ENCODE measurements around the gene SHOC1. TPM values are rescaled to one million over a fixed set of nuclear protein-coding genes. Genes with fewer than 3 reads are reported as not detected.

The SHOC1 gene
- total RNA-seq, 1 donor from 2014 or later = not detected

DNA sequence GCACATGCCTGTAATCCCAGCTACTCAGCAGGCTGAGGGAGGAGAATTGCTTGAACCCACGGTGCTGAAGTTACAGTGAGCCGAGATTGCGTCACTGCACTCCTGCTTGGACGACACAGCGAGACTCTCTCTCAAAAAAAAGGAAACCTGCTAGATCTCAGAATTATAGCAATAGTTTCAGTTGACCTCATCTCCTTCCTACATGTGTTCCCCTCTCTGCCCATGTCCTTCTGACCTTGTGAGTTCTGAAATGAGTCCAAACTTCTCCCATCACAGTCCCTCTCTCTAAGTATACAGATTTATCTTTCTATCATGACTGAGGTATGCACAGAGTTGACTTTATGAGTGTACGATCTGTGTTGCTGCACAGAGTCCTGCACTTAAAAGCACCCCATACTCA is 44.6 kb upstream of the SHOC1 start:
- H3K4me1 Mint-ChIP-seq = peaks cover 12% of the 10 kb centered on the region
- no peaks in the 10 kb centered on the region for H3K9me3 Mint-ChIP-seq
- H3K27ac Mint-ChIP-seq = peak overlapping the region; percentile 36
- no peaks in the 10 kb centered on the region for H3K36me3 Mint-ChIP-seq
- H3K27me3 Mint-ChIP-seq (ENCODE audit: low read depth) = no peaks in the 10 kb centered on the region
- no peak for DNase-seq (ENCODE audit: low spot score in 2 of 2, unreplicated experiment in 2 of 2)
- H3K4me3 Mint-ChIP-seq = no peak overlapping the region
- TF ChIP-seq, protein P1, sequence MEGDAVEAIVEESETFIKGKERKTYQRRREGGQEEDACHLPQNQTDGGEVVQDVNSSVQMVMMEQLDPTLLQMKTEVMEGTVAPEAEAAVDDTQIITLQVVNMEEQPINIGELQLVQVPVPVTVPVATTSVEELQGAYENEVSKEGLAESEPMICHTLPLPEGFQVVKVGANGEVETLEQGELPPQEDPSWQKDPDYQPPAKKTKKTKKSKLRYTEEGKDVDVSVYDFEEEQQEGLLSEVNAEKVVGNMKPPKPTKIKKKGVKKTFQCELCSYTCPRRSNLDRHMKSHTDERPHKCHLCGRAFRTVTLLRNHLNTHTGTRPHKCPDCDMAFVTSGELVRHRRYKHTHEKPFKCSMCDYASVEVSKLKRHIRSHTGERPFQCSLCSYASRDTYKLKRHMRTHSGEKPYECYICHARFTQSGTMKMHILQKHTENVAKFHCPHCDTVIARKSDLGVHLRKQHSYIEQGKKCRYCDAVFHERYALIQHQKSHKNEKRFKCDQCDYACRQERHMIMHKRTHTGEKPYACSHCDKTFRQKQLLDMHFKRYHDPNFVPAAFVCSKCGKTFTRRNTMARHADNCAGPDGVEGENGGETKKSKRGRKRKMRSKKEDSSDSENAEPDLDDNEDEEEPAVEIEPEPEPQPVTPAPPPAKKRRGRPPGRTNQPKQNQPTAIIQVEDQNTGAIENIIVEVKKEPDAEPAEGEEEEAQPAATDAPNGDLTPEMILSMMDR (IDR thresholded peaks at IDR 0.05; ENCODE audit: unreplicated experiment) = no peak

DNA sequence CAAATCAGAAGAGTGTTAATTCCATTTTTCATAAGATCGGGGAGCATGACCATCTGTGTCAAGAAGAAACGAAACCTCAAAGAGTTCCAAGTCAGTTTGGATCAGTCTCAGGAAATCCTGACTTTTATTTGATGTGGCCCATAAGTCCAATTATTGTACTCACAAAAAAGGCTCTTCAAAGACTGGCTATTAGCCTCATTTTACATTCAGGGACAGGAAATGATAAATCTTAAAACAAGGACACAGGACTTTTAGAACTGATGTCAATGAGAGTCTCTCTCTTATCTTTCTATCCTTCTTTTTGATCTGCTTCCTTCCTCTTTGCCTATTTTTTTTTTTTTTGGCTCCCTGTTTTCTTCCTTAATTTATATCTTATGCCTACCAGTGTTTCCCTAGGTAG is 43.7 kb upstream of the SHOC1 start:
- Mint-ChIP-seq H3K4me3 (no peak overlapping the region), H3K9me3 (no peaks in the 10 kb centered on the region), H3K36me3 (no peaks in the 10 kb centered on the region), H3K4me1 (peaks cover 12% of the 10 kb centered on the region), H3K27ac (no peak overlapping the region), H3K27me3 (ENCODE audit: low read depth) (no peaks in the 10 kb centered on the region)
- TF ChIP-seq, protein P1 (IDR thresholded peaks at IDR 0.05; ENCODE audit: unreplicated experiment) = no peak
- no peak for DNase-seq (ENCODE audit: low spot score in 2 of 2, unreplicated experiment in 2 of 2)

DNA sequence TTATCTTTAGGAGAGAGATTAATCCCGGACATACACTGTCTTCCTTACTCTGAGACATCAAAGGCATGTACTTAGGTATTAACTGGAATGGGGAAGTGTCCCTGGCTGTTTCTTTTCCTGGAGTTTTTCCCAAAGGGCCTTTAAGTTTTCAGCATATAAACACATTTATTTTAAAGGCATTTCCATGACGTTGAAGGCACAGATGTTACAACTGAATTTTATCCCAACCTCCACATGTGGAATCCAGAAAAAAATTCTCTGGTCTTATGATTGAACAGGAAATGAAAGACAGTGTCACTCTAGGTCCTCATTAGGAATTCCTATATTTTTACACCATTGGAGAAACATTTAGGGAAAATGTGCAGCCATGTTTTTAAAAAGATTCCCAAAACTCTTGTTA is 41.6 kb upstream of the SHOC1 start:
- Mint-ChIP-seq H3K4me3 (no peak overlapping the region), H3K27ac (no peak overlapping the region), H3K4me1 (peaks cover 12% of the 10 kb centered on the region), H3K36me3 (no peaks in the 10 kb centered on the region), H3K27me3 (ENCODE audit: low read depth) (no peaks in the 10 kb centered on the region), H3K9me3 (no peaks in the 10 kb centered on the region)
- TF ChIP-seq, protein P1 (IDR thresholded peaks at IDR 0.05; ENCODE audit: unreplicated experiment) = no peak
- no peak for DNase-seq (ENCODE audit: low spot score in 2 of 2, unreplicated experiment in 2 of 2)

DNA sequence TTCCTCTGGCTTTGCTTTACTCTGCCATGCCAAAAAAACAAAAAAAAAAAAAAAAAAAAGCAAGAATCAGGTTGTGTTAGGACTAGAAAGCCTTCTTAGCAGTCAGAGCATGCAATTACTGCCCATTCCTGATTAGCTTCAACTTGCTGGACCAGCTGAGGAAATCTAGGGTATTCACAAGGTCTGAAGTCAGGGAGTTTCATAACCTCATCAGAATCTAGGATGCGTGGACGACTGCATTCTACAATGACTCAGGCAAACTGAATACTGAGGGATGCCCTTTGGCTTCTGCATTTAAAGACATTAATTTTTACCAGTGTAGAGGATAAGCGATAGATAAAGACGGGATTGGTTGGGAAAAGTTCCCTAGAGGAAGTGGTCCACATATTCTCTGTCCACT is 39.2 kb upstream of the SHOC1 start:
- no peaks in the 10 kb centered on the region for H3K9me3 Mint-ChIP-seq
- H3K4me1 Mint-ChIP-seq = peaks cover 8% of the 10 kb centered on the region
- no peak for DNase-seq (ENCODE audit: low spot score in 2 of 2, unreplicated experiment in 2 of 2)
- no peak overlapping the region for H3K27ac Mint-ChIP-seq
- peaks cover 2% of the 10 kb centered on the region for H3K27me3 Mint-ChIP-seq (ENCODE audit: low read depth)
- TF ChIP-seq, protein P1 (IDR thresholded peaks at IDR 0.05; ENCODE audit: unreplicated experiment) = no peak
- no peaks in the 10 kb centered on the region for H3K36me3 Mint-ChIP-seq
- H3K4me3 Mint-ChIP-seq = no peak overlapping the region

DNA sequence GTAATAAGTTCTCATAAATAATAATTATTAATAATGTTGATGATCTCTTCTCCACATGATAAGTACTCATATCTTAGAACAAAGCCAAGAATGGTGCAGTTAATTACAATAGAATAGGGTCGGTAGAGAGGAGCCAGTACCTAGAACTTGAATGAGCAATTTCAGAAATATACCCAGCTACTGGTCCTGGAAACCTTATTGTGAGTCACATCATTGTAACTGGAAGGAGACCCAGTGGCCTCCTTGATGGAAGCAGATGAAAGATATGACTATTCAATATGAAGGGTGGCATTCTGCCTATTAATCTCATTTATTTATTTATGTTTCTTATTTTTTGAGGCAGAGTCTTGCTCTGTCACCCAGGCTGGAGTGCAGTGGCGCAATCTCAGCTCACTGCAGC is 37.7 kb upstream of the SHOC1 start:
- Mint-ChIP-seq H3K4me3 (no peak overlapping the region), H3K4me1 (no peaks in the 10 kb centered on the region), H3K9me3 (no peaks in the 10 kb centered on the region), H3K36me3 (no peaks in the 10 kb centered on the region), H3K27me3 (ENCODE audit: low read depth) (peaks cover 2% of the 10 kb centered on the region), H3K27ac (no peak overlapping the region)
- no peak for DNase-seq (ENCODE audit: low spot score in 2 of 2, unreplicated experiment in 2 of 2)
- TF ChIP-seq, protein P1 (IDR thresholded peaks at IDR 0.05; ENCODE audit: unreplicated experiment) = no peak

Measured in mesothelial cell of epicardium (in vitro differentiated cells).